Measurements from ENCODE around the gene FDX1.
"Not testable (repeated sequence)": the region's sequence is repeated elsewhere in the genome, so short reads cannot be mapped to it uniquely, and the experiment has no call there.

Gene FDX1, protein sequence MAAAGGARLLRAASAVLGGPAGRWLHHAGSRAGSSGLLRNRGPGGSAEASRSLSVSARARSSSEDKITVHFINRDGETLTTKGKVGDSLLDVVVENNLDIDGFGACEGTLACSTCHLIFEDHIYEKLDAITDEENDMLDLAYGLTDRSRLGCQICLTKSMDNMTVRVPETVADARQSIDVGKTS

DNA sequence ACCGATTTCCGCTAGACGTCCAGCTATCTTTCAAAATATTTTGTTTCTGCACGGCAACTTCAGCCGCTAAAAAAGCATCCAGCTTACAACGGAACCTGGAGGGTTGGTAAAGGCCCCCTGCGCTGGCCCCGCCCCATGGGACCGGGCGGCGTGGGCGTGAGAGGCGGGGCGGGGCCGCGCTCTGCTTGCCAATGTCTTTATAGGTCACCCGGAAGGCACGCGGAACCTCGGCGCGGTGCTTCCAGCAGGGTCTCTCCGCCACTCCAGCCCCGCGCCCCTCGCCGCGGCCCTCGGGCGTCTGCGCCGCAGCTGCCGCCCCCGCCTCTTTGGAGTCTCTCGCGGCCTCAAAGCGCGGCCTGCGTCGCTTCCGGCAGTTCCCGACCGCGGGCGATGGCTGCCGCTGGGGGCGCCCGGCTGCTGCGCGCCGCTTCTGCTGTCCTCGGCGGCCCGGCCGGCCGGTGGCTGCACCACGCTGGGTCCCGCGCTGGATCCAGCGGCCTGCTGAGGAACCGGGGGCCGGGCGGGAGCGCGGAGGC lies at the start of gene FDX1:
Gene FDX1 (plus strand): TSS at position 218 of the 536 bp plus-strand sequence. CDS start 173 bp downstream, at position 391.
- DNase-seq: peak; percentile 89

GRCh38 chr11:110380836-110381622 lies 48.7 kb upstream of the FDX1 start:
- DNase-seq: no peak

DNA sequence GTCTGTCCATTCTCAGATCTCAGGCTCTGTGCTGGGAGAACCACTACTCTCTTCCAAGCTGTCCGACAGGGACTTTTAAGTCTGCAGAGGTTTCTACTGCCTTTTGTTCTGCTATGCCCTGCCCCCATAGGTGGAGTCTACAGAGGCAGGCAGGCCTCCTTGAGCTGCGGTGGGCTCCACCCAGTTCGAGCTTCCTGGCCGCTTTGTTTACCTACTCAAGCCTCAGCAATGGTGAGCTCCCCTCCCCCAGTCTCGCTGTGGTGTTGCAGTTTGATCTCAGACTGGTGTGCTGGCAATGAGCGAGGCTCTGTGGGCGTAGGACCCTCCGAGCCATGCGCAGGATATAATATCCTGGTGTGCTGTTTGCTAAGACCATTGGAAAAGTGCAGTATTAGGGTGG lies 41.5 kb upstream of the FDX1 start:
- not testable (repeated sequence) for DNase-seq

DNA sequence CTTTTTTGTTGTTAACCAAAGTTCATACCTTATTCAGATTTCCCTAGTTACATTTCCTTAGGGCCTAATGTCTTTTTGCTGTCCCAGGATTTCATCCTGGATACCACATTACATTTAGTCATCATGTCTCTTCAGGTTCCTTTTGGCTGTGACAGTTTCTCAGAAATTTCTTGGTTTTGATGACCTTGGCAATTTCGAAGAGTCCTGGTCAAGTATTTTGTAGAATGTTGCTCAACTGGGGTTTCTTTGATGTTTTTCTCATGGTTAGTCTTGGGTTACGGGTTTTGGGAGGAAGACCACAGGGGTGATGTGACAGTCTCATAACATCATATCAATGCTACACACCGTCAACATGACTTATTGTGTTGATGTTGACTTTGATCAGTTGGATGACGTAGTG lies 39.8 kb upstream of the FDX1 start:
- no peak for DNase-seq

- DNase-seq: no peak
Measured at GRCh38 chr11:110392056-110392455, 37.7 kb upstream of the FDX1 start.

- DNase-seq: not testable (repeated sequence)
Measured at GRCh38 chr11:110397668-110398286, 32.0 kb upstream of the FDX1 start.

DNA sequence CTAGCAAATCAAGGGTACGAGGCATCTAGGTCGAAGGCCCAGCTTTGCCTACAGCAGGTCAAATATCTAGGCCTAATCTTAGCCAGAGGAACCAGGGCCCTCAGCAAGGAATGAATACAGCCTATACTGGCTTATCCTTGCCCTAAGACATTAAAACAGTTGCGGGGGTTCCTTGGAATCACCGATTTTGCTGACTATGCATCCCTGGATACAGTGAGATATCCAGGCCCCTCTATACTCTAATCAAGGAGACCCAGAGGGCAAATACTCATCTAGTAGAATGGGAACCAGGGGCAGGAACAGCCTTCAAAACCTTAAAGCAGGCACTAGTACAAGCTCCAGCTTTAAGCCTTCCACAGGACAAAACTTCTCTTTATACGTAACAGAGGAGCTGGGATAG lies 26.2 kb upstream of the FDX1 start:
- DNase-seq: not testable (repeated sequence)

- DNase-seq: not testable (repeated sequence)
Measured at GRCh38 chr11:110405636-110406035, 24.1 kb upstream of the FDX1 start.

- DNase-seq: no peak
Measured at GRCh38 chr11:110407315-110407714, 22.4 kb upstream of the FDX1 start.

DNA sequence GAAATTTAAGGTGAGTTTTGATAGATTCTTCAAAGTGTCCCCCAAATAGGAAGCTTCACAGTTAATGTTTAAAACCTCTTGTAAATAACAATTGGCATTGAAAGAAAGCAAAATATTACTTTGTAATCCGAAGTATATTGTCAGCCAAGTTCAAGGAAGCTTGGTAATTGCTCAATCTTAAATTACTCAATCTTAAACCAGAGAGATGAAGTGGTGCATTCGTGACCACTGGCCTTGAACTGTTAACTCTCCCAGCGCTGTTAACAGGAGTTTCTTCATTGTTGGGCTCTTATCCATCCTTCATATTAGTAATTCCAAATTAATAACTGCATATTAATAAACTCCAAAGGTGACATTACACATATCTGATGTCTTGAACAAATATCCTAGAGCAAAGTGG lies 20.6 kb upstream of the FDX1 start:
- DNase-seq: no peak

DNA sequence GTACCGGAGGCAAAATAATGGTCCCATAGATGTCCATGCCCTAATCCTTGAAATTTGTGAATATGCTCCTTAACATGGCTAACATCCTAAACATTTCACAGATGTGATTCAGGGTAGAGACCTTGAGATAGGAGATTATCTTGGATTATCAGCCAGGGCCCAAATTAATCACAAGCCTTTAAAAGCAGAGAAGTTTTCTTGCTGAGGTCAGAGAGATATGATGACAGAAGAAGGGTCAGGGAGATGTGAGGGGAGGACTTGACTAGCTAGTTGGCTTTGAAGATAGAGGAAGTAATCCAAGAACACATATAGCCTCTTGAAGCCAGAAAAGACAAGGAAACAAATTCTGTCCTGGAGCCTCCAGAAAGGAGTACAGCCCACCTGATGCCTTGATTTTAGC lies 19.1 kb upstream of the FDX1 start:
- no peak for DNase-seq

DNA sequence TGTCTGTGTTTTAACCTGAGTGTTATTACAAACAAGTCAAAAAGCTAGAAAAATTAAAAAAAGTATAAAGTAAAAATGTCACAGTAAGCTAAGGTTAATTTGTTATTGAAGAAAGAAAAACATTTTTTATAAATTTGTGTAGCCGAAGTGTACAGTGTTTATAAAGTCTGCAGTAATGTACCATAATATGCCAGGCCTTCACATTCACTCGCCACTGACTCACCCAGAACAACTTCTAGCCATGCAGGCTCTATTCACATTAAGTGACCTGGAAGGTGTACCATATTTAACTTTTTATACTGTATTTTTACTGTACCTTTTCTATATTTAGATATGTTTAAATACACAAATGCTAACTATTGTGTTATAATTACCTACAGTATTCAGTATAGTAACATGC lies 14.7 kb upstream of the FDX1 start:
- no peak for DNase-seq

- DNase-seq: not testable (repeated sequence)
Measured at GRCh38 chr11:110421658-110422057, 8.1 kb upstream of the FDX1 start.

GRCh38 chr11:110422306-110422905 lies 7.3 kb upstream of the FDX1 start:
- no peak for DNase-seq

DNA sequence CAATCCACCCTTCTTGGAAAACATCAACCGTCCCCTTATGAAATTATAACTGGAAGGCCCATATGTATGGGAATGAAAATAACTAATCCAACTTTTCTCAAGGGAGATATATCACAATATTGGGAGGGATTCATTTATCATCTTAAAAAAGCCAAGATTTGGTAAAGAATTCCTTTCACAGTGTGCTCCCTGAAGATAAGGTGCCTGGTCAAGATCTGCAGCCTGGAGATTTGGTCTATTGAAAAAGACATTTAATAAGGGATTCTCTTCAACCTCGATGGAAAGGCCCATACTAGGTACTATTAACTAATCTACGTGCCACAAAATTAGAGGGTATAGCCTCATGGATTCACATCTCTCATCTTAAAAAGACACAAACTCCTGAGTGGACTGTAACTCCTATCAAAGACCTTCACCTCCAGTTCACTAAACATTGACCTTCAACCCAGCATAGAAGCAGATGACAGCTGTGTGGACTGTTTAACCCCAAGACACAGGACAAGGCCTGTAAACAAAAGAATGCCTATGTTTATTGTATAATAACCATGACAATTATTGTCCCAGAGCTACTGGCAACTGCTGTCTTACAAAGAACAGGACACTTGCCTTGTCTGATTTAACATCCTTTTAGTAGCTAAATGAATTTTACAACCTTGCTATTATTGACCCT lies 4.8 kb upstream of the FDX1 start:
- DNase-seq: no peak

- DNase-seq: no peak
Measured at GRCh38 chr11:110425751-110426545, 3.8 kb upstream of the FDX1 start.

GRCh38 chr11:110428040-110428439 lies 1.7 kb upstream of the FDX1 start:
- no peak for DNase-seq

- no peak for DNase-seq
Measured at GRCh38 chr11:110428956-110429730, 605 bp upstream of the FDX1 start.

- DNase-seq: peak; percentile 44
Measured at GRCh38 chr11:110430267-110431050, 711 bp downstream of the FDX1 start.

- no peak for DNase-seq
Measured at GRCh38 chr11:110431051-110431672, 1.4 kb downstream of the FDX1 start.
